Hematopoietic multipotent progenitor cell treated with erythropoietin and hydrocortisone succinate and interleukin-3 and kit ligand, for 6 days (in vitro differentiated cells): ENCODE data around the gene ZNF548.
"Not testable (repeated sequence)": the region's sequence is repeated elsewhere in the genome, so short reads cannot be mapped to it uniquely, and the experiment has no call there.

ENCODE experiments used
- DNase-seq: peaks from one replicate; pipeline ENCODE4 v3.0.0-alpha.2; 2015

ZNF548 gene

DNA sequence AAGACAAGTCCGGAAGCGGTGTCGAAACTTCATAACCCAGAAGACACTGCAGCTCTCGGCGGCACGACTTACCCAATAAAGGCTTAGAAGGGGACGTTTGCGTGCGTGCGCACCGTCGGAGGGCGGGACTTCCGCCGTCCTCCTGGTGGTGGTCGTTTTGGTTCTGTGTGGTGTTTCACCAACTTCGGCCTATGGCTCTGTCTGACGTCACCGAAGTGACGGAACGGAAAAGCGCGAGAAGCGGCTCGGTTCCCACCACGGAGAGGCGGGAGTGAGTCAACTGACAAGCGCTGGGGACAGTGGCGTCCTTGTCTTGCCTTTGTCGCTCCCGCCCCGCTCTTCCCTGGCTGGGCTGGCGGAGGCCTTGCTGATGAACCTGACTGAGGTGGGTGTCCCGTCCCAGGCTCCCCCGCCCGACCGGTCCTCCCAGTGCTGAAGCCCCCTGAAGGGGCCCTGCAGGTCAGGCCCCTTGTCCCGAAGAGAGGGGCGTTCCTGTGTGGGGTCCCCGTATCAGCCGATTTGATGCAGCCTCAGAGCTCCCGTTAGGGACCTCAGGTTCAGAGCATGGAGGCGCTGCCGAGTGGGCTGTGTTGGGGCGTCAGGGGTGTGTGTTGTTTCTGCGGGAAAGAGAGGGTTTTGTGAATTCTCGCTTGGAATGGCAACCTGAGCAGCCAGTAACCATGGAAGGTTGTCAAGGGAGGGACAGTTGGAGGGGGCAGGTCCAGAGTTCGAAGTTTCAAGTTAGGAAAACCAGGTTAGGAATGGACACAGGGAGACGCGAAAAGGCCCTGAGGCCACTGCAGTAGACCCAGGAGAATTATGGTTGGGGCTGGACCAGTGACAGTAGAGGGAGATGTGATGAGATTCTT is at the start of gene ZNF548:
Gene ZNF548, plus strand, starts transcription at position 125 of the 869 bp plus-strand sequence. Its CDS starts 246 bp downstream, at position 371.
- peak; percentile 99 for DNase-seq

DNA sequence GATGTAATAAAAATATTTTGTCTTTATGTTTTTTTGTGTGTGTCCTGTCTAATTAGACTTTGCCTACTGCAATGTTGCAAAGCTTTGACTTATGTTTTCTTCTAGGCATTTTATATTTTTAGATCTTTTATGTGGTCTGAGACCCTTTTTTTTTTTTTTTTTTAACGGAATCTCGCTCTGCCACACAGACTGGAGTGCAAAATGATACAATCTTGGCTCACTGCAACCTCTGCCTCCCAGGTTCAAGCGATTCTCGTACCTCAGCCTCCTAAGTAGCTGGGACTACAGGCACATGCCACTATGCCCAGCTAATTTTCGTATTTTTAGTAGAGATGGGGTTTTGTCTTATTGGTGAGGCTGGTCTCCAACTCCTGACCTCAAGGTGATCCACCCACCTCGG is 47.1 kb upstream of the ZNF548 start:
- DNase-seq = no peak

DNA sequence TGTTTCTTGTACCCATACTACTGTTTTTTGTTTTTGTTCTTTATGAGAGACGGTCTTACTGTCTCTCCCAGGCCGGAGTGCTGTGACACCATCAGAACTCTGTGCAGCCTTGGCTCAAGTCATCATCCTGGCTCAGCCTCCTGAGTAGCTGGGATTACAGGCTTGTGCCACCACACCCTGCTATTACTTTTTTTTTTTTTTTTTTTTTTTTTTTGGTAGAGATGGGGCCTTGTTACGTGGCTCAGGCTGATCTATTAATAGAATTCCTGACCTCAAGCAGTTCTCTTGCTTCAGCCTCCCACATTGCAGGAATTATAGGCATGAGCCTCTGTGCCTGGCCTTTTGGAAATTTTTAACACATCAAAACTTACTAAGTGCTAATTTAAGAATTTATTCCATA is 41.5 kb upstream of the ZNF548 start:
- no peak for DNase-seq

DNA sequence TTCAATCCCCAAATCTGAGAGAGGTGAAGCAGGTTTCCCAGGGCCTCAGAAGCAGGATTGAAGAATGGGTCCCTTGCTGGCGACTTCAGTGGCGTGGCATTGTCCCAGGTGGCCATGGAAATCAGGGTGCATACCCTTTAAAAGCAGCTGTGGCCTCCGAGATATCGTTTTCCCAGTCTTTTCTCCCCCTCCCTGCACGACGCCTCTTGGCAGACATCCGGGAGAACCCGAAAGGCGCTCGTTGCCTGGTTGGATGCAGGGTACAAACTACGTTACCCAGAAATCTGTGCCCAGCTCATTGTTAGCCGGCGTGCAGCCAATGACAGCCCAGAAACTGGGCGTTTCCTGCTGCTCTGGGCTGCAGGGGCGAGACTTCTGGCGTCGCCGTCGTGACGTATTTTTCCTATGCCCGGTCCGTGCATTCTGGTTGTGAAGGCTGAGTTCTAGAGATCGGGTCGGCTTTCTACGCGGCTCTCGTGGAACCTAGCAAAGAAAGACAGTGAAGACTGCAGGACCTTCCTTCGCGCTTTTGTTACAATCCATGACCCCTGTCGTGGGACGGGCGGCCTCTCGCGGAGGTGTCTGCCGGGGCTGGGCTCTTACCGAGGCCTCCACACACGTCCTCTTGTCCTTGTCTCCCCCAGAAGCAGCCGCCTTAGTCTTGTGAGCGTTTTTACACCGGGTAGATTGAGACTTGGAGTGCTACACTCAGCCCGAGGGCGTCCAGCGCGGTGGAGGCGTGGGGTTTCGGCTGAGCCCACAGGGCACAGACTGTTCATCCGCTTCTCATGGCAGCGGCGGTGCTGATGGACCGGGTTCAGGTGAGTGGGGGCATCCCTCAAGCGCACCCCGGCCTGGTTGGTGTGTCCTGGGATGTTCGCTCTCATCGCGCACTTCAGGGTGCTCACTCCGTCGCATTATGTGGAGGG is 38.5 kb upstream of the ZNF548 start, which contains the start of gene ZNF304:
Gene ZNF304, plus strand, starts transcription at position 395 of the 929 bp plus-strand sequence. Its CDS starts 394 bp downstream, at position 789.
- peak; percentile 98 for DNase-seq

DNA sequence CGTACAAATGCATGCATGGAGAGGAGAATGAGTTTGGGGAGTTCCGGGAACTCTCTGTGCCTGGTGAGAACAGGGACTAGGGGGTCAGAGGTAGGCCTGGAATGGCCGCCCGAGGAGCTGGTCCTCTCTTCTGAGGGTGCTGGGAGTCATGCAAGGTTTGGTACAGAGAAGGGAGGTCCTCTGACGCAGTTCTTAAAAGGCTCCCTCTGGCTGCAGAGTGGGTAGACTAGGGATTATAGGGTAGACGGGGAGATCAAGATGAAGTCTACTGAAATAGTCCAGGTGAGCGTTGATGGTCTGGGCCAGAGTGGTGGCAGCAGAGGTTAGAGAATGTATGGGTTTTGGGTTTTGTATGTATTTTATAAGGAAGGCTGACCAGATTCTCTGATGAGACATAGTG is 37.8 kb upstream of the ZNF548 start:
- DNase-seq = peak; percentile 47

DNA sequence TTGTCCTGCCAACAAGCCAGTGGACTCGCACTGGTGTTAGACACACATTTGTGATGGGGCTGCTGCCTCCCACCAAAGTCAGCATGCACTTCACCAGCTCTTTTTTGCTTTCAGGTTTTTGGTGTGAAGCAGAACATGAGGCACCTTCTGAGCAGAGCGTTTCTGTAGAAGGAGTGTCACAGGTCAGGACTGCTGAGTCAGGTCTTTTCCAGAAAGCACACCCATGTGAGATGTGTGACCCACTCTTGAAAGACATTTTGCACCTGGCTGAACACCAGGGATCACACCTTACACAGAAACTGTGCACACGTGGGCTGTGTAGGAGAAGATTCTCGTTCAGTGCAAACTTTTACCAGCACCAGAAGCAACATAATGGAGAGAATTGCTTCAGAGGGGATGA is 33.7 kb upstream of the ZNF548 start:
- no peak for DNase-seq

DNA sequence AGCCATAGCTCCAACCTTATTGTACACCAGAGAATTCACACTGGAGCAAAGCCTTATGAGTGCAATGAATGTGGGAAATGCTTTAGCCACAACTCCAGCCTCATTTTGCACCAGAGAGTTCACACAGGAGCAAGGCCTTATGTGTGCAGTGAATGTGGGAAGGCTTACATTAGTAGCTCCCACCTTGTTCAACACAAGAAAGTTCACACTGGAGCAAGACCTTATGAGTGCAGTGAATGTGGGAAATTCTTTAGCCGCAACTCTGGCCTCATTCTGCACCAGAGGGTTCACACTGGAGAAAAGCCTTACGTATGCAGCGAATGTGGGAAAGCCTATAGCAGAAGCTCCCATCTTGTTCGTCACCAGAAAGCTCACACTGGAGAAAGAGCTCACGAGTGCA is 32.2 kb upstream of the ZNF548 start:
- no peak for DNase-seq

DNA sequence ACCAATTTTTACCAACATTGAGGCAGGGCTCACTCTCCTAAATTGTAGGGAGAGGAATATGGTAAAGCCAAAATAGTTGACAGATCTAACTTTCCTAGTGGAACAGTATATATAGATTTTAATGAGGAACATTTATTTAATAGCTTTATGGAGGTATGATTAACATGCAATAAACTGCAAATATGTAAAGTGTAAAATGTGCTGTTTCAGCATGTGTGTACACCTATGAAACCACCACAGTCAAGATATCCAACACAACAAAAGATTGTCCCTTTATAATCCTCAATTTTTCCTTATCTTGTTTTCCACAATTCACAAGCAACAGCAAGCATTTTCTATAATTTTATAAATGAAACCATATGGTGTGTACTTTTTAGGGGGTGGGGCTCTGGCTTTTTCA is 30.4 kb upstream of the ZNF548 start:
- no peak for DNase-seq

DNA sequence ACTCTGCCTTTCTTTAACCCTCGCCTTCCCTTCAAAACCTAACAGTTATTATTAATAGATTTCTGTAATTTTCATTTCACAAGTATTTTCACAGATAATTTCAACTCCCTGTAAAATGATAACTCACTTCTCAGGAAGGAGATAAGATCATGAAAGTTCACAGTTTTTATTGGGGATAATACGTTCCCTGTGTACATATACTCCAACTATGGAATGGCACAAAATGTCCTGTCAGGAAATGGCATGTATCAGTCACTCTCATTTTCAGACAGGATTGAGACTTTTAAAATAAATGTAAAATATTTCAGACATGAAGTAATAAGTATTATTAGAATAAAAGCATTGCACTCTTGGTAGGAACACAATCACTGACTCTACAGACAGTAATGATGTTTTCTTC is 27.2 kb upstream of the ZNF548 start:
- no peak for DNase-seq

DNA sequence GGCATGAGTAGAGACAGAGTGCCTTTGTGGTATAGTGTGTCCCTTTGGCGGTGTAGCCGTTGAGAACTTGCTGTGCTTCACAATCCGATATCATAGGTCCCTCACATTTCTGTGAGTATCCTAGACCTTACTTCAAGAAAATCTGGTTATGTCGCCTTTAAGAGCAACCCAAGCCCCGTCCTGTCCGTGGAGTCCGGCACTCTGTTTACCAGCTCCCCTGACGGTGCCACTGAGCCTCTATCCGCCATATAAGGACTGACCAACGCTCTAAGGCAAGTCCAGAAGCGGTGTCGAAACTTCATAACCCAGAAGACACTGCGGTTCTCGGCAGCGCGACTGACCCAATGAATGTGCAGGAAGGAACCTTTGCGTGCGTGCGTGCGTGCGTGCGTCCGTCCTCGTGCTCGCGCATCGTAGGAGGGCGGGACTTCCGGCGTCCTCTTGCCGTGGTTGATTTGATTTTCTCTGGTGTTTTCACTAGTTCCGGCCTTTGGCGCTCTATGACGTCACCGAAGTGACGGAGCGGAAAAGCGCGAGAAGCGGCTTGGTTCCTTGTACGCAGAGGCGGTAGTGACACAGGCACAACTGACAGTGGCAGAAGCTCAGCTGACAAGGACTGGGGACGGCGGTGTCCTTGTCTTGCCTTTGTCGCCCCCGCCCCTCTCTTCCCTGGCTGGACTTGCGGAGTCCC is 26.5 kb upstream of the ZNF548 start, which contains the start of the genes TRAPPC2B and ZNF547:
Gene TRAPPC2B, plus strand, starts transcription at position 555 of the 691 bp plus-strand sequence. CDS start 1,283 bp downstream, outside the sequence.
Gene ZNF547, plus strand, starts transcription at position 555 of the 691 bp plus-strand sequence. CDS start 5,005 bp downstream, outside the sequence.
- peak; percentile 99 for DNase-seq

DNA sequence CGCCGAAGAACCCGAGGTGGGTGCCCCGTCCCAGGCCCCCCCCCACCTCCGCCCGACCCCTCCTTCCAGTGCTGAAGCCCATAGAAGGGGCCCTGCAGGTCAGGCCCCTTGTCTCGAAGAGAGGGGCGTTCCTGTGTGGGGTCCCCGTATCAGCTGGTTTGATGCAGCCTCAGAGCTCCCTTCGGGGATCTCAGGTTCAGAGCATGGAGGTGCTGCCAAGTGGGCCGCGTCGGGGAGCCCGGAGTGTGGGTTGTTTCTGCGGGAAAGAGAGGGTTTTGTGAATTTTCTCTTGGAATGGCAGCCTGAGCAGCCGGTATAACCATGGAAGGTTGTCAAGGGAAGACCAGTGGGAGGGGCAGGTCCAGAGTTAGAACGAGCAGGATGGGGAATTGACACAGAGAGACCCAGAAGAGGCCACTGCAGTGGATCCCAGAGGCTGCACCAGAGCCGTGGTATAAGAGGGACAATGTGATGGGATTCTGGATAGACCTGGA is 25.9 kb upstream of the ZNF548 start:
- peak; percentile 20 for DNase-seq

DNA sequence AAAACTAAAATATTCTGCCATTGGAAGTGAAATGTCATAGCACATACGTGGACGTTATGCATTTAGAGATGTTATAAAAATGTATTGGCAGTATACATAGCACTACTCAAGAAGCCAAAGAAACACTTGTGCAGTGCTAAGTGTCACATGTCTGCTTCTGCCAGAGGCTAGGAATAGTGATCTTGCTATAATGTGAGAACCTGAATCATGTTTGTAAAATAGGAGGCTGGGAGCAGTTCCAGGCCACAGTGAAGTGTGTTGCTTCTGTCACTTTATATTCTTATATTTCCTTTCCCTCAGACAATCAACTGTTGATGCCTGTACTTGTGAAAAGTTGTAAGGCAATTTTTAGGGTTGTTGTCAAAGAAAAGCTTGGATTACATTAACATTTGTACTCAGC is 22.9 kb upstream of the ZNF548 start:
- no peak for DNase-seq

DNA sequence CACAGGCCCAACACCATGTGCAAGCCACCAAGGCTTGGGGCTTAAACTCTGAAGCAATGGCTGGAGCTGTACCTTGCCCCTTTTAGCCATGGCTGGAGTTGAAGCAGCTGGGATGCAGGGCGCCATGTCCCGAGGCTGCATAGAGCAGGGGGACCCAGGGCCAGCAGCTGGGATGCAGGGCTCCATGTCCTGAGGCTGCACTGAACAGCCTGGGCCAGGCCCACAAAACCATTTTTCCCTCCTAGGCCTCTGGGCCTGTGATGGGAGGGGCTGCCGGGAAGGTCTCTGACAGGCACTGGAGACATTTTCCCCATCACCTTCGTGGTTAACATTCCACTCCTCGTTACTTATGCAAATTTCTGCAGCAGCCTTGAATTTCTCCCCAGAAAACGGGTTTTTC is 15.5 kb upstream of the ZNF548 start:
- no peak for DNase-seq

DNA sequence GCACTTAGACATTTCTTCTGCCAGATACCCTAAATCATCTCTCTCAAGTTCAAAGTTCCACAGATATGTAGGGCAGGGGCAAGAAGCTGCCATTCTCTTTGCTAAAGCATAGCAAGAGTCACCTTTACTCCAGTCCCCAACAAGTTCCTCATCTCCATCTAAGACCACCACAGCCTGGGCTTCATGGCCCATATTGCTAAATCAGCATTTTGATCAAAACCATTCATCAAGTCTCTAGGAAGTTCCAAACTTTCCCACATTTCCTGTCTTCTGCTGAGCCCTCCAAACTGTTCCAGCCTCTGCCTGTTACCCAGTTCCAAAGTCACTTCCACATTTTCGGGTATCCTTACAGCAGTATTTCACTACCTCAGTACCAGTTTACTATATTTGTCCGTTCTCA is 15.0 kb upstream of the ZNF548 start:
- not testable (repeated sequence) for DNase-seq

DNA sequence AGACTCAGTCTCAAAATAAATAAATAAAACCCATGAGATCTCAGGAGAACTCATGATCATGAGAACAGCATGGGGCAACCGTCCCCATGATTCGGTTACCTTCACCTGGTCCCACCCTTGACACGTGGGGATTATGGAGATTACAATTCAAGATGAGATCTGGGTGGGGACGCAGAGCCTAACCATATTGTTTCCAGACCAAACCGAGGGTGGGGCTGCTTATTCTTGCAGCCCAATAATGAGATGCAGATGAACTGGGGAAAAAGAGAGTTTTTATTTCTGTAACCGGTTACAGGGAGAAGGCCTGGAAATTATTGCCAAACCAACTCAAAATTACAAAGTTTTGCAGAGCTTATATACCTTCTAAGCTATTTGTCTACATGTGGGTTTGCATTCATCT is 13.5 kb upstream of the ZNF548 start:
- DNase-seq = no peak

DNA sequence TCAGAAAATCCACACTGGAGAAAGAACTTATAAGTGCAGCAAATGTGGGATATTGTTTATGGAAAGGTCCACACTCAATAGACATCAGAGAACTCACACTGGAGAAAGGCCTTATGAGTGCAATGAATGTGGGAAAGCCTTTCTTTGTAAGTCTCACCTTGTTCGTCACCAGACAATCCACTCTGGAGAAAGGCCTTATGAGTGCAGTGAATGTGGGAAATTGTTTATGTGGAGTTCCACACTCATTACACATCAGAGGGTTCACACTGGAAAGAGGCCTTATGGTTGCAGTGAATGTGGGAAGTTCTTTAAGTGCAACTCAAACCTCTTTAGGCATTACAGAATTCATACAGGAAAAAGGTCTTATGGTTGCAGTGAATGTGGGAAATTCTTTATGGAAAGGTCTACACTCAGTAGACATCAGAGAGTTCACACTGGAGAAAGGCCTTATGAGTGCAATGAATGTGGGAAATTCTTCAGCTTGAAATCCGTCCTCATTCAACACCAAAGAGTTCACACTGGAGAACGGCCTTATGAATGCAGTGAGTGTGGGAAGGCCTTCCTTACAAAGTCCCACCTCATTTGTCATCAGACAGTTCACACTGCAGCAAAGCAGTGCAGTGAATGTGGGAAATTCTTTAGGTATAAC is 12.0 kb upstream of the ZNF548 start:
- no peak for DNase-seq

DNA sequence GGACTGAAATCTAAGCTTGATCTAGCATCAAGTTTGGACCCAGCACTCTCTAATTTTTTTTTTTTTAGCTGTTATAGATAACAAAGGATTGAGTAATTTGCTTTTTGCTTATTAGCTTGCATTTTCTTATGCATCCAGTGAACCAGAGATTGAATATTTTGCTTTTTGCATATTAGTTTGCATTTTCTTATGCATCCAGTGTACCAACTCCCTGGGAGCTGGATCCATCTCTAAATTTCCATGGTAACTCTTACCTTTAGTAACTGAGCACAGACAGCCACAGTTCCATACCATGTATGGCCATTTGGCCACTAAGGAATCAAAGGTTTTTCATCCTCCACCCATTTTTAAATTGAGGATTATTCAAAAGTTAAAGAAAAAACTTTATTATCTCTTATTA is 8.7 kb upstream of the ZNF548 start:
- DNase-seq = no peak

DNA sequence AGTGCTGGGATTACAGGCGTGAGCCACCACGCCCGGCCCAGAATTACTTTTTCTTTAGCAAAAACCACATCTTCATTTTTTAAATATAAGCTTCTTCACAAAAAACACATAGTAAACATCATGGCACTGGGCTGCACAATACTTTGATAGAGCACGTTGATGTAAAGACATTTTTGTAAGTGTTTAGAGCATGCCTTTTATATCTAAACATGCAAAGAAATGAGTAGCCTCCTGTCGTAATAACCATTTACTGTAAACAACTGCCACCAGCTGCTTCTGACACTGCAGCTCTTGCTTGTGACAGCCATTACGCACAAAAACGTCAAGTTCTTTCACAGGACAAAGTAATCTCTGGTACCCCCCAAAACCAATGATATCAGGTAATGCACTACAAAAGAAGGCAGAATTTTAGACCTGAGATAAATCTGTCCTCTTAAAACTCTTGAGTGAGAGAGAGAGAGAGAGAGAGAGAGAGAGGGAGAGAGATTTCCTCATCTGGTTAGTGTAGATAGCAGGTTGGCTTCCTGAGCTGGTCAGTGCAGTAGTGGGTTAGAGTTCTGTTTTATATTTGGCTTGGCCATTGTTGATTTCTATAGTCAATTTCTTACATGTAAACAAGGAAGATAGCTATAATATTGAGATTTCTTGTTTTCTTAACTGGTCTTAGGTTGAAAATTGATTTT is 6.7 kb upstream of the ZNF548 start:
- no peak for DNase-seq

DNA sequence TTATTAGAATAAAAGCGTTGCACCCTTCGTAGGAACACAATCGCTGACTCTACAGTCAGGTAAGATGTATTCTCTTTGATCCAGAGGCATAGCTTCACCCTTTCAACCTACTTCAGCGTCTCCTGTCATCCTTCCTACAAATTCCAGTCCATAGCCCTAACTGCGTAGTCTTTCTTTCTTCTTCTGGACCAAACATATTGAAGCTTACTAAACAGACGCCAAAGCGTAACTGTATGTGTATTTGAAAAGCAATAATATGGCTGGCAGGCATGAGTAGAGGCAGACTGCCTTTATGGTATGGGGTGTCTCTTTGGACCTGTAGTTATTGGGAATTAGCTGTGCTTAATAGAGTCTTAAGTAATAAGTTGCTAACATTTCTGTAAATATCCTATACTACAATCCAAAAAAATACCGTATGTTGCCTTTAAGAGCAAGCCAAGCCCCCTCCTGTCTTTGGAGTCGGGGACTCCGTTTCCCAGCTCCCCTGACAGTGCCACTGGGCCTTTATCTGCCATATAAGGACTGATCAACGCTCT is 392 bp upstream of the ZNF548 start:
- no peak for DNase-seq

DNA sequence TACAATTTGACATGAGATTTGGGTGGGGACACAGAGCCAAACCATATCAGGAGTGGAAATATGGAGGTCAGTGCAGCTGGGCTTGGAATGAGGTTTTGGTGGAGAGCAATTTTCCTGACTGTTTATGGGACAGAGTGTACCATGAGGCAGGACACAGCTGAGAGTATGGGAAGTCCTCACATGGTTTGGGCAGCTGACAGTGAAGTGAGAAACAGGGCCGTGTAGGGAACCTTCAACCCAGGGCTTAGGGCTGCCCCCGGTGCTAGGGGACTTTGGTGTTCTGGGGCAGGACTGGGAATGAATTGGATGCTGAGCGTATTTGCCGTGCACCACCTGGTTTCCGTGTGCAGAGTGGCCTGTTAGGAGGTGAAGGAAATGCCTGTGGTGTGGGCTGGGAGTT is 6.1 kb downstream of the ZNF548 start:
- DNase-seq = no peak

DNA sequence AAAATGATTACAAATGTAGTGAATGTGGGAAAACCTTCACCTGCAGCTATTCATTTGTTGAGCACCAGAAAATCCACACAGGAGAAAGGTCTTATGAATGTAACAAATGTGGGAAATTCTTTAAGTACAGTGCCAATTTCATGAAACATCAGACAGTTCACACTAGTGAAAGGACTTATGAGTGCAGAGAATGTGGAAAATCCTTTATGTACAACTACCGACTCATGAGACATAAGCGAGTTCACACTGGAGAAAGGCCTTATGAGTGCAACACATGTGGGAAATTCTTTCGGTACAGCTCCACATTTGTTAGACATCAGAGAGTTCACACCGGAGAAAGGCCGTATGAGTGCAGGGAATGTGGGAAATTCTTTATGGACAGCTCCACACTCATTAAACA is 9.2 kb downstream of the ZNF548 start:
- no peak for DNase-seq
